Urinary bladder (tissue), 4 donors: ENCODE data around the gene OR2T29. TPM values are rescaled to one million over a fixed set of nuclear protein-coding genes. Genes with fewer than 3 reads are reported as not detected.
"Not testable (repeated sequence)": the region's sequence is repeated elsewhere in the genome, so short reads cannot be mapped to it uniquely, and the experiment has no call there.

ENCODE experiments used
- DNase-seq: peaks from one replicate; pipeline ENCODE4 v3.0.0-alpha.2; 2015; ENCODE audit errors: extremely low spot score
- H3K27ac ChIP-seq: one replicate; pipeline ENCODE4 v1.5.1; 2013; ENCODE audit warnings: low read depth, mild to moderate bottlenecking, moderate library complexity
- H3K36me3 ChIP-seq: one replicate; pipeline ENCODE4 v1.6.1; 2013; ENCODE audit warnings: mild to moderate bottlenecking, moderate library complexity; ENCODE audit not compliant: insufficient read depth
- H3K4me1 ChIP-seq: one replicate; pipeline ENCODE4 v1.6.1; 2013; ENCODE audit warnings: mild to moderate bottlenecking, moderate library complexity; ENCODE audit not compliant: insufficient read depth
- H3K4me3 ChIP-seq: one replicate; pipeline ENCODE4 v1.5.1; 2013; ENCODE audit warnings: low read depth, low read length
- WGBS: extraction: QIAGEN DNeasy Blood & Tissue Kit; methylation state at CpG from one replicate; pipeline ENCODE4 v1.1.7; 2013; 5-methylcytosine and 5-hydroxymethylcytosine counted together
- polyA plus RNA-seq: library from polyadenylated mRNA; stranded (reverse); fragments of 200-250 nt; gene quantifications from one replicate; pipeline ENCODE4 v1.2.3, GENCODE V29; 2013
- total RNA-seq: library from RNA; depleted of rRNA; stranded (reverse); fragments of >200 nt; gene quantifications from one replicate; pipeline ENCODE4 v1.2.3, GENCODE V29; 2014
- donor health status: healthy with polysubstance abuse.
- donor health status: healthy.

OR2T29 gene
- total RNA-seq: not detected
- not detected for polyA plus RNA-seq

- not testable (repeated sequence) for H3K27ac ChIP-seq, H3K4me1 ChIP-seq, H3K4me3 ChIP-seq, DNase-seq, H3K36me3 ChIP-seq
- 86% methylated on average over 3 of the region's 3 CpGs for WGBS
Measured at GRCh38 chr1:248562672-248563071, at the start of gene OR2T29. OR2T29 (minus strand) TSS chr1:248562772; CDS start chr1:248559491, 3,281 bp downstream.

DNA sequence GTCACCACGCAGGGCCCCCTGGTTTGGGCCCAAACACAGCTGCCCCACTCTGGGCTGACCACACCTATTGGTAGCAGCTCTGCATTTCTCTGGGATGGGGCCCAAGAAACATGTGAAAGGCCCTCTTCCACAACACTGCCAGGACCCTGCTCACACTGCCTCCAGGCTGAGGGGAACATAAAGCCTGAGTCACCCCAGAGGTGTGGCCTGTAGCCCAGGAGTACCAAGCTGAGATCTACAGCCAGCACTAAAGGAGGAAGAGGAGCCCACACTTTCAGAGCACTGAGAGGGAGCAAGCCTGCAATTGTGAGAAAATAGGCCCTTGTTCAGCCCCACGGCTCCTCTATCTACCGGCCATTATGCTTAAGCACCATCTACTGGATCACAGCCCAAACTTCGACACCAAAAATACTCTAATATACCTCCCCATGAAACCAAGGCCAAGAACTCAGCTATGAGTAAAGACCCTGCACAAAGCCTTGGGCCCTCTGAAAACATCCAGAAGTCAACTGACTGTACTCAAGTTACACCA, 49.4 kb upstream of the OR2T29 start:
- 76% methylated on average over 4 of the region's 4 CpGs for WGBS
- no peaks in the 10 kb centered on the region for H3K36me3 ChIP-seq
- no peak overlapping the region for H3K4me3 ChIP-seq
- no peak overlapping the region for H3K27ac ChIP-seq
- no peaks in the 10 kb centered on the region for H3K4me1 ChIP-seq
- no peak for DNase-seq

GRCh38 chr1:248610301-248610700, 47.7 kb upstream of the OR2T29 start:
- Histone ChIP-seq H3K36me3 (no peaks in the 10 kb centered on the region), H3K4me1 (no peaks in the 10 kb centered on the region), H3K4me3 (no peak overlapping the region), H3K27ac (no peak overlapping the region)
- no peak for DNase-seq
- 46% methylated on average over 3 of the region's 3 CpGs for WGBS

DNA sequence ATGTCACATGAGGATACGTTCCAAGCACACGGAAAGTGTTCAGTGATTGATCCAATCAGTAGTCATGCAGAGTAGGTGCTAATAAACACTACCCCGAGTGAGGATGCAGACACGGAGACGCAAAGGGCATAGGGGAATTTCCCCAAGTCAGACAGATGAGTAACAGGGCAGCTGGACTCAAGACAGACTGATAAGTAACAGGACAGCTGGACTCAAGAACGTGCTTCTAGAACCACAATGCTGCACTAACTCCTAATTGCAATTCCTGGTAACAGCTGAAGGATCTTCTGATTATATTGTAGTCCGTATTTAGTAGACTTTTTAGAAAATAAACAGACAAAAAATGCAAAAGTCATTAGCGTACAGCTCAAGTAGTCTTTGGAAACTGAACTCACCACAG, 36.8 kb upstream of the OR2T29 start:
- no peaks in the 10 kb centered on the region for H3K36me3 ChIP-seq
- no peaks in the 10 kb centered on the region for H3K4me1 ChIP-seq
- no peak overlapping the region for H3K27ac ChIP-seq
- H3K4me3 ChIP-seq: no peak overlapping the region
- 79% methylated on average over 8 of the region's 8 CpGs for WGBS
- DNase-seq: no peak

DNA sequence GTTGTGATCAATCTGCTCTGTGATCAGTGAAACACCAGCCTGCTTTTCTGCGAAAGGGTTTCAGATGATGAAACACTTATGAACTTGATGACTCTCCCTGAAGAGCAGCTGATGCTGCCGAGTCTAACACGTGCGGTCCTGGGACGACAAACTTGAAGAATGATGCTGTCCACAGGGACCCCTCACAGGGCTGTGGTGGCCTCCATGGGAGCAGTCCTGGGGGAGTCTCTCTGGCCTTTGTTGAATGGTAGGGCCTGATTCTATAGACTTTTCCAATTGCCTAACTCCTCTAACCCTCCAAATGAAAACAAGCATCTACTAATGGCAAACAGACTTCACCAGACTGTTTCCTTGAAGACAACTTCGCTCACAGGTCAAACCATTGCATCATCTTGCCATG, 35.0 kb upstream of the OR2T29 start, which contains the start of gene OR2T10:
TSS of gene OR2T10 (minus strand) at position 112 of the 400 bp plus-strand sequence. CDS start 3,932 bp downstream, outside the sequence.
- WGBS: 85% methylated on average over 6 of the region's 6 CpGs
- H3K4me1 ChIP-seq: no peaks in the 10 kb centered on the region

DNA sequence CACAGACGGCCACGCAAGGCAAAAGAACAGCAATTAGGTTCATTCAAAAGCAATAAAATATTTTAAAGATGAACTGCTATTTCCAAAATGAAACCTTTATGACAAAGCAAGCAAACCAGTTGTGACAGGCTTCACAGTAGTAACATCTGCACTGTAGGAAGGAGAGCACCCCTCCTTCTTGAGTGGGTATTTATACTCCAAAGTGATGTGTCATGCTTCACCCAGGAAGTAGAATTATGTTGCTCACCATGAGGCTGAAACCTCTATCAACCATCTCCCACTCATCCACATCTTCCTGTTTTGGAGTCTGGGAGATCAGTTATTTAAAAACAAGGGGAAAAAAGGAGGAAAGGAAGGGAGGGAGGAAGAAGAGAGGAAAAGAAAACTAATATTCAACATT, 34.0 kb upstream of the OR2T29 start:
- H3K36me3 ChIP-seq: no peaks in the 10 kb centered on the region
- DNase-seq: no peak
- no peak overlapping the region for H3K4me3 ChIP-seq
- WGBS: 79% methylated on average over 2 of the region's 2 CpGs
- H3K4me1 ChIP-seq: no peaks in the 10 kb centered on the region
- H3K27ac ChIP-seq: no peak overlapping the region

More for the DNA sequence above, 35.0 kb upstream of the OR2T29 start, which contains the start of gene OR2T10:
- H3K27ac ChIP-seq: no peak within 1 kb of the TSS
- no peak for DNase-seq
- no peak within 1 kb of the TSS for H3K4me3 ChIP-seq
- no peaks in the 10 kb centered on the region for H3K36me3 ChIP-seq

GRCh38 chr1:248593226-248593625, 30.7 kb upstream of the OR2T29 start:
- Histone ChIP-seq H3K4me3 (no peak overlapping the region), H3K36me3 (no peaks in the 10 kb centered on the region), H3K27ac (no peak overlapping the region), H3K4me1 (no peaks in the 10 kb centered on the region)
- WGBS: 90% methylated on average over 5 of the region's 5 CpGs
- DNase-seq: no peak

- 71% methylated on average over 1 of the region's 1 CpG for WGBS
- Histone ChIP-seq H3K4me1 (no peaks in the 10 kb centered on the region), H3K4me3 (no peak overlapping the region), H3K27ac (no peak overlapping the region), H3K36me3 (no peaks in the 10 kb centered on the region)
- DNase-seq: no peak
Measured at GRCh38 chr1:248592655-248593054, 30.1 kb upstream of the OR2T29 start.

GRCh38 chr1:248590055-248590454, 27.5 kb upstream of the OR2T29 start:
- Histone ChIP-seq H3K4me3 (no peak overlapping the region), H3K27ac (no peak overlapping the region), H3K4me1 (no peaks in the 10 kb centered on the region), H3K36me3 (no peaks in the 10 kb centered on the region)
- 91% methylated on average over 17 of the region's 17 CpGs for WGBS
- no peak for DNase-seq

- 79% methylated on average over 3 of the region's 3 CpGs for WGBS
- Histone ChIP-seq H3K4me3 (no peak overlapping the region), H3K36me3 (no peaks in the 10 kb centered on the region), H3K4me1 (no peaks in the 10 kb centered on the region), H3K27ac (no peak overlapping the region)
- DNase-seq: no peak
Measured at GRCh38 chr1:248589334-248589733, 26.8 kb upstream of the OR2T29 start.

GRCh38 chr1:248585266-248585665, 22.7 kb upstream of the OR2T29 start:
- 79% methylated on average over 3 of the region's 3 CpGs for WGBS
- no peak overlapping the region for H3K27ac ChIP-seq
- H3K4me1 ChIP-seq: no peaks in the 10 kb centered on the region
- no peak for DNase-seq
- H3K36me3 ChIP-seq: no peaks in the 10 kb centered on the region
- no peak overlapping the region for H3K4me3 ChIP-seq

- 82% methylated on average over 9 of the region's 9 CpGs for WGBS
- Histone ChIP-seq H3K4me3 (no peak overlapping the region), H3K36me3 (no peaks in the 10 kb centered on the region), H3K4me1 (no peaks in the 10 kb centered on the region), H3K27ac (no peak overlapping the region)
- DNase-seq: no peak
Measured at GRCh38 chr1:248576260-248576980, 13.8 kb upstream of the OR2T29 start.

GRCh38 chr1:248574657-248575056, 12.1 kb upstream of the OR2T29 start, which contains the start of gene OR2T34:
OR2T34 (minus strand) TSS chr1:248574757; CDS start chr1:248574757, 0 bp downstream.
- not testable (repeated sequence) for H3K4me1 ChIP-seq, H3K36me3 ChIP-seq, H3K4me3 ChIP-seq, DNase-seq, H3K27ac ChIP-seq
- 87% methylated on average over 3 of the region's 3 CpGs for WGBS

DNA sequence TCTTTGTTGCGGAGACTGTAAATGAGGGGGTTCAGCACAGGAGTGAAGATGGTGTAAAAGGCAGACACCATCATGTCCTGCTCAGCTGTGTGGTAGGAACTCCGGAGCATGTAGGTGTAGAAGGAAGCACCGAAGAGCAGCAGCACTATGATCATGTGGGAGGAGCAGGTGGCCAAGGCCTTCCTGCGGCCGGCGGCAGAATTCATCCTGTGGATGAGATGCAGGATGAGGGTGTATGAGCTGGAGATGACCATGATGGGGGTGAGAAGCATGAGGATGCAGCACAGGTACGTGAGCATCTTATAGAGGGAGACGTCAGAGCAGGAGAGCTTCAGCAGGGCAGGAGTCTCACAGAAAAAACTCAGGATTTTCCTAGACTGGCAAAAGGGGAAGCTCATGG, 11.3 kb upstream of the OR2T29 start:
- H3K36me3 ChIP-seq, H3K4me1 ChIP-seq, H3K27ac ChIP-seq, H3K4me3 ChIP-seq, DNase-seq: not testable (repeated sequence)
- WGBS: 85% methylated on average over 5 of the region's 8 CpGs
